ENCODE measurements around the gene DAAM1. TPM values are rescaled to one million over a fixed set of nuclear protein-coding genes. Genes with fewer than 3 reads are reported as not detected.

Gene DAAM1
- total RNA-seq, 1 donor from 2014 or later: 69.9 TPM

DNA sequence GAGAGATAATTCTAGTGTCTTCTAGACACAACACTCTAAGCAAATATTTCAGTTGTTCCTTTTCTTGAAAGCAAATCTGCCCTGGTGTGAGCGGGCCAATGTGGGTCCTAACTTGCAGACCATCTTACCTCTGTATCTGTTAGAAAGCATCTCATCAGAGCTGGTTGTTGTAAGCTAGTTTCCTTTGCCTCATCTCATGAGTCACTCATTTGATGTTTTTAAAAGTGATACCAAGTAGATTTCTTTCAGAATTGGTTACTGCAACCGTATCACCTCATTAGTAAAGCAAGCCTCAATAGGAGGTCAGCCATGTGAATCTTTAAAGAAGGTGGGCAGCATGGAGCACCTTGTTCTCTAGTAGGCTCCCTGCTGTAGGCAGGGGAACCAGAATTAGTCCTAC lies 78.6 kb downstream of the DAAM1 start:
- Mint-ChIP-seq H3K27me3 (no peaks in the 10 kb centered on the region), H3K4me1 (ENCODE audit: low read depth) (peaks cover 5% of the 10 kb centered on the region), H3K36me3 (ENCODE audit: insufficient read depth) (peaks cover 31% of the 10 kb centered on the region), H3K4me3 (ENCODE audit: low read depth) (no peak overlapping the region), H3K27ac (no peak overlapping the region), H3K9me3 (ENCODE audit: low read depth) (no peaks in the 10 kb centered on the region)
- no peak for DNase-seq (ENCODE audit: low spot score, unreplicated experiment)
- TF ChIP-seq CTCF (IDR thresholded peaks at IDR 0.05; ENCODE audit: unreplicated experiment): no peak

DNA sequence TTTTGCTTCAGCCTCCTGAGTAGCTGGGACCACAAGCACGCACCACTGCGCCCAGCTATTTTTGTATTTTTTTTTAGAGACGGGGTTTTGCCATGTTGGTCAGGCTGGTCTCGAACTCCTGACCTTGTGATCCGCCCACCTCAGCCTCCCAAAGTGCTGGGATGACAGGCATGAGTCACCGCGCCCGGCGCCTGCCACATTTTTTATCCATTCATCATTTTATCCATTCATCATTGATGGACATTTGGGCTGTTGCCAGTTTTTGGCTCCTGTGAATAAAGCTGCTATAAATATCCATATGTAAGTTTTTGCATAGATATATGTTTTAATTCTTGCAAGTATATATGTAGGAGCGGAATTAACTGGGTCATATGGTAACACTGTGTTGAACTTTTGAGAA lies 79.5 kb downstream of the DAAM1 start:
- Mint-ChIP-seq H3K36me3 (ENCODE audit: insufficient read depth) (peaks cover 31% of the 10 kb centered on the region), H3K9me3 (ENCODE audit: low read depth) (no peaks in the 10 kb centered on the region), H3K4me1 (ENCODE audit: low read depth) (peaks cover under 1% of the 10 kb centered on the region), H3K4me3 (ENCODE audit: low read depth) (no peak overlapping the region), H3K27me3 (no peaks in the 10 kb centered on the region), H3K27ac (no peak overlapping the region)
- no peak for TF ChIP-seq CTCF (IDR thresholded peaks at IDR 0.05; ENCODE audit: unreplicated experiment)
- DNase-seq (ENCODE audit: low spot score, unreplicated experiment): no peak

DNA sequence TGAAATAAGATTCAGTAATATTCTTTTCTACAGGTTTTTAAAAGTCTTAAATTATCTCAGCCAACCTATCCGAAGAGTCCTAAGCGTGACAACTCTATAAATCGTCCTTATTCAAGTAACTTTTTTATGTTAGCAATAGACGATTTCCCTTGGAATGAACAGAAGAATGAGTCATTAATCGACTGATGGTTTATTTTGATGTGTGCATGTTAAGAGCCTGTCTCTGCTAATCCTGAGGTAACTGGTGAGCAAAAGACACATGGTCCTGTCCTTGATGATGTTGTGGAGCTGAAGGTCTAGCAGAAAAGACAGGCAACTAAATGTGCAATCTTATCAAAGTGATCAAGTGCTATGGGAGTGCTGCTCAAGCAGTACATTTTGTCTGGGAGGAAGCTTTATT lies 80.4 kb downstream of the DAAM1 start:
- H3K4me1 Mint-ChIP-seq (ENCODE audit: low read depth): no peaks in the 10 kb centered on the region
- no peak overlapping the region for H3K4me3 Mint-ChIP-seq (ENCODE audit: low read depth)
- no peaks in the 10 kb centered on the region for H3K9me3 Mint-ChIP-seq (ENCODE audit: low read depth)
- H3K27me3 Mint-ChIP-seq: no peaks in the 10 kb centered on the region
- H3K27ac Mint-ChIP-seq: no peak overlapping the region
- peaks cover 30% of the 10 kb centered on the region for H3K36me3 Mint-ChIP-seq (ENCODE audit: insufficient read depth)
- DNase-seq (ENCODE audit: low spot score, unreplicated experiment): no peak
- no peak for TF ChIP-seq CTCF (IDR thresholded peaks at IDR 0.05; ENCODE audit: unreplicated experiment)

GRCh38 chr14:59269466-59269865 lies 81.0 kb downstream of the DAAM1 start:
- no peak overlapping the region for H3K27ac Mint-ChIP-seq
- H3K4me3 Mint-ChIP-seq (ENCODE audit: low read depth): no peak overlapping the region
- H3K4me1 Mint-ChIP-seq (ENCODE audit: low read depth): no peaks in the 10 kb centered on the region
- no peak for TF ChIP-seq CTCF (IDR thresholded peaks at IDR 0.05; ENCODE audit: unreplicated experiment)
- no peaks in the 10 kb centered on the region for H3K27me3 Mint-ChIP-seq
- H3K9me3 Mint-ChIP-seq (ENCODE audit: low read depth): no peaks in the 10 kb centered on the region
- H3K36me3 Mint-ChIP-seq (ENCODE audit: insufficient read depth): peaks cover 29% of the 10 kb centered on the region
- no peak for DNase-seq (ENCODE audit: low spot score, unreplicated experiment)

DNA sequence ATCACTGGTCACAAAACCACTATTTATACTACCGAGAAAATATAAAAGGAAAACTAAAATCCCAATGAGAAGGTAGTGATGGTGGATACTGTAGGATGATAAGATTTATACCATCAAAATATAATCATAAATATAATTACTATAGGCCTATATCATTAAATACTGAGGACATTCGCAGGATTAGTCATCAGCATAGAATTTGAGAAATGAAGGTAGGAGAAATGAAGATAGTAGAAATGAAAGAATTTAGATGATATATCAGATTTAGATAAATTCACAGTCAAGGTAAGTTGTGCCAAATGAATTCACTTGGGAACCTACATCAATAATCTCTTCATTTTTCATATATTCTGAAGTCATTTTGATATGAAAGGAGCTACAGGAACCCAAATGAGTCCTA lies 82.8 kb downstream of the DAAM1 start:
- DNase-seq (ENCODE audit: low spot score, unreplicated experiment): no peak
- Mint-ChIP-seq H3K9me3 (ENCODE audit: low read depth) (no peaks in the 10 kb centered on the region), H3K27me3 (no peaks in the 10 kb centered on the region), H3K4me1 (ENCODE audit: low read depth) (no peaks in the 10 kb centered on the region), H3K4me3 (ENCODE audit: low read depth) (no peak overlapping the region), H3K27ac (no peak overlapping the region), H3K36me3 (ENCODE audit: insufficient read depth) (peaks cover 19% of the 10 kb centered on the region)
- TF ChIP-seq CTCF (IDR thresholded peaks at IDR 0.05; ENCODE audit: unreplicated experiment): no peak

Measured in progenitor cell of endocrine pancreas (in vitro differentiated cells).